Ishikawa (cell line): ENCODE measurements around the gene NAPG.
A peak's percentile ranks its signal among the peaks of the same experiment; 100 is the strongest.

Experiments used
- CEBPB ChIP-seq: IDR thresholded peaks from 2 replicates; pipeline ENCODE4 v1.6.1; 2012
- CREB1 ChIP-seq: IDR thresholded peaks from 2 replicates; pipeline ENCODE4 v1.6.1; 2012; ENCODE audit warnings: low read depth
- EGR1 ChIP-seq: IDR thresholded peaks from 2 replicates; pipeline ENCODE4 v1.6.1; 2012
- EP300 ChIP-seq: IDR thresholded peaks from 2 replicates; pipeline ENCODE4 v1.6.1; 2012; ENCODE audit warnings: borderline replicate concordance
- FOXM1 ChIP-seq: IDR thresholded peaks from 2 replicates; pipeline ENCODE4 v1.6.1; 2012; ENCODE audit warnings: low read depth, borderline replicate concordance
- NFIC ChIP-seq: IDR thresholded peaks from 2 replicates; pipeline ENCODE4 v1.6.1; 2012
- RAD21 ChIP-seq: IDR thresholded peaks from 2 replicates; pipeline ENCODE4 v1.6.1; 2012; ENCODE audit warnings: low read depth
- TAF1 ChIP-seq: IDR thresholded peaks from 2 replicates; pipeline ENCODE4 v1.6.1; 2012; ENCODE audit warnings: low read depth, mild to moderate bottlenecking
- TCF12 ChIP-seq: IDR thresholded peaks from 2 replicates; pipeline ENCODE4 v1.6.1; 2012; ENCODE audit warnings: low read depth
- TEAD4 ChIP-seq: IDR thresholded peaks from 2 replicates; pipeline ENCODE4 v1.6.1; 2012
- USF1 ChIP-seq: IDR thresholded peaks from 2 replicates; pipeline ENCODE4 v1.6.1; 2012
- YY1 ChIP-seq: IDR thresholded peaks from 2 replicates; pipeline ENCODE4 v1.6.1; 2012; ENCODE audit warnings: low read depth
- ZBTB7A ChIP-seq: IDR thresholded peaks from 2 replicates; pipeline ENCODE4 v1.6.1; 2012; ENCODE audit warnings: low read depth
- TF ChIP-seq, protein P1 (sequence below): IDR thresholded peaks from 2 replicates; pipeline ENCODE4 v1.6.1; 2012; ENCODE audit warnings: low read depth, mild to moderate bottlenecking
- TF ChIP-seq, protein P2 (sequence below): IDR thresholded peaks from 2 replicates; pipeline ENCODE4 v1.6.1; 2012

The NAPG gene

DNA sequence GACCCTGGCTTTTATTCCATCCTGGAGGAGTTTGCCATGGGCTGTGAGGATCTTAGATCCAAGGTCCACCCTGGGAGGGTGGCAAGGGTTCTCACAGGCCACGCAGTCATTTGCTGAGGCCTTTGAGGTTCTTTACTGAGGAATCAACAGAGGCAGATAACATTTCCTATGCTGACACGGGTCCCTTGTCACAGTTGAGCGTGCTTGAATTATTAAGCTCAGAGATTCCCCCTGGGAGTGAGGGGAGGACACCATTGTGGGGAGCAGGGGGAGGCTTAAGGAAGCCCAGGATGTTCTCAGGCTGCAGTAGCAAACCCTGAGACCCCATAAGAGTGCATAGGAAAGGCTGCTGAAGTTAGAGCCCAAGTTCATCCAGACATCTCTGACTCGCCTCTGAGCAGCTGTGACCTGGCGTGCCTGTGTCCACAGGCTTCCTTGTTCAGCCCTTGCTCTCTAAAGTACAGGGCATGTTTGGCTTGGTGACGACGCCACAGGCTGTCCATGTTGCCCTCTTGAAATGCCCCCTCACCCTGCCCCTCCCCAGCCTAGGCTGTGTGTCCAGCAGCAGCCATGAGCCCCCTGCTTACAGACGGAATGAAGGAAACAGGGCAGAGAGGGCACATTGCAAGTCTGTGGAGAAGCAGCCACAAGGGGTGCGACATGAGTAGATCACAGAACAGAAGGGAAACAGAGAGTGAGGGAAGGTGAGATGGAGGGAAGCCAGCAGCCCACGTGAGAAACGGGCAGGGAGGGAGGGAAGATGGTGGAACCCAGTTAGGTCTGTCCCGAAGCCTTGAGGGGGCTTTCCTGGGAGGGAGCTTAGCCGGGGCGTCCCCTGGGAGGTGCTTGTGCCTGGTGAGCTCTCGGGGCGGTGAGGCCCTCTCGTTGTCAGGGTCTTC, 34.0 kb downstream of the NAPG start:
- TF ChIP-seq EP300 (no peak), TCF12 (no peak), RAD21 (no peak), TAF1 (no peak), YY1 (no peak), CREB1 (no peak), ZBTB7A (no peak)
- TF ChIP-seq, protein P1, sequence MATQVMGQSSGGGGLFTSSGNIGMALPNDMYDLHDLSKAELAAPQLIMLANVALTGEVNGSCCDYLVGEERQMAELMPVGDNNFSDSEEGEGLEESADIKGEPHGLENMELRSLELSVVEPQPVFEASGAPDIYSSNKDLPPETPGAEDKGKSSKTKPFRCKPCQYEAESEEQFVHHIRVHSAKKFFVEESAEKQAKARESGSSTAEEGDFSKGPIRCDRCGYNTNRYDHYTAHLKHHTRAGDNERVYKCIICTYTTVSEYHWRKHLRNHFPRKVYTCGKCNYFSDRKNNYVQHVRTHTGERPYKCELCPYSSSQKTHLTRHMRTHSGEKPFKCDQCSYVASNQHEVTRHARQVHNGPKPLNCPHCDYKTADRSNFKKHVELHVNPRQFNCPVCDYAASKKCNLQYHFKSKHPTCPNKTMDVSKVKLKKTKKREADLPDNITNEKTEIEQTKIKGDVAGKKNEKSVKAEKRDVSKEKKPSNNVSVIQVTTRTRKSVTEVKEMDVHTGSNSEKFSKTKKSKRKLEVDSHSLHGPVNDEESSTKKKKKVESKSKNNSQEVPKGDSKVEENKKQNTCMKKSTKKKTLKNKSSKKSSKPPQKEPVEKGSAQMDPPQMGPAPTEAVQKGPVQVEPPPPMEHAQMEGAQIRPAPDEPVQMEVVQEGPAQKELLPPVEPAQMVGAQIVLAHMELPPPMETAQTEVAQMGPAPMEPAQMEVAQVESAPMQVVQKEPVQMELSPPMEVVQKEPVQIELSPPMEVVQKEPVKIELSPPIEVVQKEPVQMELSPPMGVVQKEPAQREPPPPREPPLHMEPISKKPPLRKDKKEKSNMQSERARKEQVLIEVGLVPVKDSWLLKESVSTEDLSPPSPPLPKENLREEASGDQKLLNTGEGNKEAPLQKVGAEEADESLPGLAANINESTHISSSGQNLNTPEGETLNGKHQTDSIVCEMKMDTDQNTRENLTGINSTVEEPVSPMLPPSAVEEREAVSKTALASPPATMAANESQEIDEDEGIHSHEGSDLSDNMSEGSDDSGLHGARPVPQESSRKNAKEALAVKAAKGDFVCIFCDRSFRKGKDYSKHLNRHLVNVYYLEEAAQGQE, result no peak
- TF ChIP-seq, protein P2, sequence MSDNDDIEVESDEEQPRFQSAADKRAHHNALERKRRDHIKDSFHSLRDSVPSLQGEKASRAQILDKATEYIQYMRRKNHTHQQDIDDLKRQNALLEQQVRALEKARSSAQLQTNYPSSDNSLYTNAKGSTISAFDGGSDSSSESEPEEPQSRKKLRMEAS, result no peak

DNA sequence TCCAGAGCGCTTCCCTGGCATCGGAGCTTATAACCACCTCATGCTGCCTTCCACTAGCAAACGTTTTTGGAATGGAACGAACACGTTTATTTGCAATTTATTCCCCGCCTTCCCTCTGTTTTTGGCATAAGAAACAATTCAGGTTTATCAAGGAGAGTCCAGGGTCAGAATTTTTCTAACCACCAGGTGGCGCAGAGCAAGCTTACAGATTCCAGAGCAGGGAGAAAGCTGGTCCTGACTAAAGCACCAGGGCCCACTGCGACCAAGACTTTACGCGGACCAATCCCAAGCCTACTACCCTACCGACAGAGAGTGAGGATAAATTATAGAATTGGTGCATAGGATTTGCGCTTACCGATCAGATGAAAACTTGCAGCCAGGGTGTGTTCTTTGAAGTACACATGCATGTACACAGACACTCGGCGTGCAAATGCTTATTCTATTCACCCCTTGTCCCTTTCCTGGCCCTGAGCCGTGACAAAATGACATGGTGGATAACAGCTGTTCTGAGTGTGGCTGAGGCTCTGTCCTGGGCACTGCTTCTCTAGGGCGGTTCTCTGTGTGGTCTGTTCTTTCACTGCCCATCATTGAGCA, 34.7 kb downstream of the NAPG start:
- TF ChIP-seq RAD21 (peak; percentile 53), YY1 (no peak)

- no peak for TF ChIP-seq TEAD4
- no peak for TF ChIP-seq USF1
- no peak for TF ChIP-seq CEBPB
- TF ChIP-seq TCF12, result no peak
- no peak for TF ChIP-seq YY1
- TF ChIP-seq EP300, result no peak
- TF ChIP-seq ZBTB7A, result no peak
- TF ChIP-seq TAF1, result no peak
- no peak for TF ChIP-seq NFIC
- no peak for TF ChIP-seq EGR1
These were observed 36.9 kb downstream of the NAPG start for GRCh38 chr18:10562773-10563160.

DNA sequence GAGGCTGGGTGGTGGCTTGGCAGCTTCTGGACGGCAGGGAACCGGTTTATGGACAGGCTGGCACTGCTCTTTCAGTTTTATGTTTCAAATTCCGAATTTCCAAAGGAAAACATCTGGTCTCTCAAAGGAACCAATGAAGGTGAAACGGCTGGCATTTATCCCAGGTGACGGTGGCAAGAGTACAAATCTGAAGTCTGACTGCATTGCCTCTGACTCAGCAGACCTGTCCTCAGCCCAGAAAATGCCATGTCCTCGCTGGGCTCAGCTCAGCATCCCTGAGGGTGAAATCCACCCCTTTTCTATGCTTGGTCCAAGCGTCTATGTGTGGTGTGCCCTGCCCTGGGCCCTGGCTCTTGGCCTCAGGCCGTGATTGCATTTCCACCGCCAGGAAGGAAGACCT, 38.1 kb downstream of the NAPG start:
- no peak for TF ChIP-seq RAD21
- TF ChIP-seq CREB1, result no peak
- no peak for TF ChIP-seq EP300
- no peak for TF ChIP-seq TEAD4
- no peak for TF ChIP-seq ZBTB7A
- no peak for TF ChIP-seq EGR1

- TF ChIP-seq NFIC, result no peak
- TF ChIP-seq EGR1, result no peak
- TF ChIP-seq, protein P1, result no peak
- TF ChIP-seq CEBPB, result no peak
- TF ChIP-seq USF1, result no peak
- no peak for TF ChIP-seq TAF1
- TF ChIP-seq TEAD4, result no peak
- no peak for TF ChIP-seq FOXM1
- TF ChIP-seq, protein P2, result no peak
These were observed 39.3 kb downstream of the NAPG start for GRCh38 chr18:10564975-10565773.

DNA sequence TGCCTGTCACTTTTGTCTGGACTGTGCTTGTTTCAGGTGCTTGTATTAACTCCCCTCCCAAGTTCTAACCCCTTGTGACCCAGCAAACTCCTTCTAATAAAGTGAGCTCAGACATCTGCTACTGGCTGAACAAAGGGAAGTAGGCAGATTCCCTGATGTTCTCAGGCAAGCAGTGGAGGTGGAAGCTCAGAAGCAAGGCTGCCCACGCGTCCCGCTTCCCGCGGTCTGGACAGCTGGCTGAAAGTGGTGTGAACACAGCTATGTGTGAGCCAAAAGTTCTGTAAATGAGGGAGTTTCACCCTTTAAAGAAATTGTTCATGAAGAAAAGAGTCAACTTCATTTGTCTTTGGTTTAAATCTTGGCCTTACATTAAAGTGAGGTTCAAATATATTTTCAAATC, 40.0 kb downstream of the NAPG start:
- TF ChIP-seq FOXM1, result no peak
- TF ChIP-seq USF1, result no peak
- TF ChIP-seq, protein P2, result no peak
- TF ChIP-seq, protein P1, result no peak
